ENCODE data around the gene CAMK2D. TPM values are rescaled to one million over a fixed set of nuclear protein-coding genes. Genes with fewer than 3 reads are reported as not detected.

Gene CAMK2D
- total RNA-seq, 1 donor from 2014 or later, result 19.7 TPM

DNA sequence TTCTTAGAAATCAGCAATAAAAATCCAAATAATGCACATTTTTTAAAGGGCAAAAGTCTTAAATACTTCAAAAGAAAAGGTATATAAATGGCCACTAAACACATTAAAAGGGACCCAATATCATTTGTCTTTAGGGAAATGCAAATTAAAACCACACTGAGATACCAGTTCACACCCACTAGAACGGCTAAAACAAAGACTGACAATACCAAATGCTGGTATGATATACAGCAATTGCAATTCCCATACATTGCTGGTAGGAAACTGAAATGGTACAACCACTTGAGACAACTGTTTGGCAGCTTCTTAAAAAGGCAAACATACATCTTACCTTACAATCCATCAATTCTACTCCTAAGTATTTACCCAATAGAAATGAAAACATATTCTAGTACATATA lies 33.7 kb downstream of the CAMK2D start:
- DNase-seq (ENCODE audit: low spot score), result no peak
- H3K4me1 Mint-ChIP-seq (ENCODE audit: unreplicated experiment), result no peaks in the 10 kb centered on the region
- TF ChIP-seq, protein P1, sequence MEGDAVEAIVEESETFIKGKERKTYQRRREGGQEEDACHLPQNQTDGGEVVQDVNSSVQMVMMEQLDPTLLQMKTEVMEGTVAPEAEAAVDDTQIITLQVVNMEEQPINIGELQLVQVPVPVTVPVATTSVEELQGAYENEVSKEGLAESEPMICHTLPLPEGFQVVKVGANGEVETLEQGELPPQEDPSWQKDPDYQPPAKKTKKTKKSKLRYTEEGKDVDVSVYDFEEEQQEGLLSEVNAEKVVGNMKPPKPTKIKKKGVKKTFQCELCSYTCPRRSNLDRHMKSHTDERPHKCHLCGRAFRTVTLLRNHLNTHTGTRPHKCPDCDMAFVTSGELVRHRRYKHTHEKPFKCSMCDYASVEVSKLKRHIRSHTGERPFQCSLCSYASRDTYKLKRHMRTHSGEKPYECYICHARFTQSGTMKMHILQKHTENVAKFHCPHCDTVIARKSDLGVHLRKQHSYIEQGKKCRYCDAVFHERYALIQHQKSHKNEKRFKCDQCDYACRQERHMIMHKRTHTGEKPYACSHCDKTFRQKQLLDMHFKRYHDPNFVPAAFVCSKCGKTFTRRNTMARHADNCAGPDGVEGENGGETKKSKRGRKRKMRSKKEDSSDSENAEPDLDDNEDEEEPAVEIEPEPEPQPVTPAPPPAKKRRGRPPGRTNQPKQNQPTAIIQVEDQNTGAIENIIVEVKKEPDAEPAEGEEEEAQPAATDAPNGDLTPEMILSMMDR (IDR thresholded peaks at IDR 0.05; ENCODE audit: unreplicated experiment), result no peak
- H3K4me3 Mint-ChIP-seq (ENCODE audit: unreplicated experiment), result no peak overlapping the region
- H3K27me3 Mint-ChIP-seq (ENCODE audit: unreplicated experiment), result no peaks in the 10 kb centered on the region
- no peaks in the 10 kb centered on the region for H3K9me3 Mint-ChIP-seq (ENCODE audit: unreplicated experiment)
- no peaks in the 10 kb centered on the region for H3K36me3 Mint-ChIP-seq (ENCODE audit: low read depth, unreplicated experiment)
- no peak overlapping the region for H3K27ac Mint-ChIP-seq (ENCODE audit: unreplicated experiment)

DNA sequence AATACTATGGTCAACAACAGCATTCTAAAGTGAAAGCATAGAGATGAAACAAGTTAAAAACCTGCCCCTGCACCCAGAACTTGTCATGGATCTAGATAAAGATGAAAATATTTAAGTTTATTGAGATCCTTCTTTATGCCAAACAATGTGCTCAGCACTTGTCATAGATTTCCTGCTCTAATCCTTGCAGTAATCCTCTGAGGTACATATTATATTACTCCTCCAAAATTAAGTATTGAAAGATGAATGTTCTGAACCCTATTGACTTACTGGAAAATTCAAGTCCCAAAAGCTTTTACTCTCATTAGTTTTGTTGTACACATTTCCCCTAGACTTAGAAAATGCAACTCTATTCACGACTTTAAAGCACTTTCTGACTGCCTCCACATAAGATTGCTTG lies 35.6 kb downstream of the CAMK2D start:
- H3K27ac Mint-ChIP-seq (ENCODE audit: unreplicated experiment), result no peak overlapping the region
- no peaks in the 10 kb centered on the region for H3K4me1 Mint-ChIP-seq (ENCODE audit: unreplicated experiment)
- DNase-seq (ENCODE audit: low spot score), result no peak

DNA sequence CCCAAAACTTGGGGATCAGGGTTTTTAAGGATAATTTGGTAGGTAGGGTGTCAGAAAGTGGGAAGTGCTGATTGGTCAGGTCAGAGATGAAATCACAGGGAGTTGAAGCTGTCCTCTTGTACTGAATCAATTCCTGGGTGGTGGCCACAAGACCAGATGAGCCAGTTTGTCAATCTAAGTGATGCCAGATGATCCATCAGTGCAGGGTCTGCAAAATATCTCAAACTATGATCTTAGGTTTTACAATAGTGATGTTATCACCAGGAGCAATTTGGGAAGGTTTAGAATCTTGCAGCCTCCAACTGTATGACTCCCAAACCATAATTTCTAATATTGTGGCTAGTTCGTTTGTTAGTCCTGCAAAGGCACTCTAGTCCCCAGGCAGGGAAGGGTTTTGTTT lies 43.3 kb downstream of the CAMK2D start:
- Mint-ChIP-seq H3K36me3 (ENCODE audit: low read depth, unreplicated experiment) (no peaks in the 10 kb centered on the region), H3K27me3 (ENCODE audit: unreplicated experiment) (no peaks in the 10 kb centered on the region), H3K4me3 (ENCODE audit: unreplicated experiment) (no peak overlapping the region), H3K27ac (ENCODE audit: unreplicated experiment) (no peak overlapping the region), H3K9me3 (ENCODE audit: unreplicated experiment) (no peaks in the 10 kb centered on the region), H3K4me1 (ENCODE audit: unreplicated experiment) (no peaks in the 10 kb centered on the region)
- TF ChIP-seq, protein P1 (IDR thresholded peaks at IDR 0.05; ENCODE audit: unreplicated experiment), result no peak
- no peak for DNase-seq (ENCODE audit: low spot score)

More for the DNA sequence above, 35.6 kb downstream of the CAMK2D start:
- Mint-ChIP-seq H3K9me3 (ENCODE audit: unreplicated experiment) (no peaks in the 10 kb centered on the region), H3K4me3 (ENCODE audit: unreplicated experiment) (no peak overlapping the region), H3K27me3 (ENCODE audit: unreplicated experiment) (no peaks in the 10 kb centered on the region), H3K36me3 (ENCODE audit: low read depth, unreplicated experiment) (no peaks in the 10 kb centered on the region)
- TF ChIP-seq, protein P1 (IDR thresholded peaks at IDR 0.05; ENCODE audit: unreplicated experiment), result no peak

DNA sequence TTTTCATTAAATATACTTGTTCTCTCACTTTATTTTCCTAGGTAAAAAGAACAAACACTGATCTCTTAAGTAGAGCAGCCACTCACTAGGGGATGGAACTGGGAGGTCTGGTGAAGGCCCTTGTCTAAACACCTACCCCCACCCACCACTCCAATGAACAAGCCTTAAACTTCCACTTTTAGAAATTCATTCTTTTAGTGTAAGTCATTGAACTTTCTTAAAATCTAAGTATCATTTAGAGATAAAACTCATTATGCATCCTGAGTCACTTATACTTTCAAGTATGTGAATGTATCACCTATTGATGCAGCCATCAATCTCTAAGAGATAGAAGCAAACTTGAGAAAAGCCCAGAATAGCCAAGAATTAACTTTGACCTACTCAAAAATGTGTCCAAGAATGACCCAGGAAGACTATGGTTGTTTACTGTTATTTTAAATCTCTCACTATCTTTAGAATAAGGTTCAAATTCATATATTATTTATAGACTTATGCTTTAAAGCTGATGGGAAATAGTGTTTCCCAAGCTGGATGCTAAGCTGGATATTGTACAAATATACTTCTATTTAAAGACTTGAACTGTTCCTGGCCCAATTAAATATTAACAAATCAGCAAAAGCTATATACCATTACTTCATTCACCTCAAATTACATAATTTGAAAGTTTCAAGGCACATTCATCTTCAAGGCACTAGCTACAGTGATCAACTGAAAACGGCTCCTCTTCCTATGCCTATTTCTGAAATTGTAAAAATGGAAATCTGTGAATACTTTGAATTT lies 49.5 kb downstream of the CAMK2D start:
- TF ChIP-seq, protein P1 (IDR thresholded peaks at IDR 0.05; ENCODE audit: unreplicated experiment), result no peak
- no peak for DNase-seq (ENCODE audit: low spot score)
- Mint-ChIP-seq H3K36me3 (ENCODE audit: low read depth, unreplicated experiment) (no peaks in the 10 kb centered on the region), H3K9me3 (ENCODE audit: unreplicated experiment) (no peaks in the 10 kb centered on the region), H3K4me1 (ENCODE audit: unreplicated experiment) (no peaks in the 10 kb centered on the region), H3K27ac (ENCODE audit: unreplicated experiment) (no peak overlapping the region), H3K4me3 (ENCODE audit: unreplicated experiment) (no peak overlapping the region), H3K27me3 (ENCODE audit: unreplicated experiment) (no peaks in the 10 kb centered on the region)

DNA sequence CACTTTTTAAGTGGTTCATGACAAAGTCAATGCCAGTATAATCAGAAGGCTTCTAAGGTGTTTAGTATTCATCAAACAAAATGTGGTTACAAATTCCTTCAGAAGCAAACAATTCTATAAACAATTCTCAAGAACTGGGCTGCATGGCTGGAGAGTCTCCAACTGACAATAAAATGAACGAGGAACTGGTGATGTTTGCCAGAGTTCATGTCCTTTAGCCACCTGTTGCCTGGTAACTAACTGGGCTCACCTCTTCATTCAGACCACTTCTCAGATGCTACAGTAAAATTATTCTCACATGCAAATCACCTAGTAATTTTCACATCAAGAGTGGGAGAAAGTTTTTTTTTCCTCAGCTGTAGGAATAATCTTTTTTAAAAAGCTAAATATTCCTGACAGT lies 53.3 kb downstream of the CAMK2D start:
- Mint-ChIP-seq H3K4me3 (ENCODE audit: unreplicated experiment) (no peak overlapping the region), H3K4me1 (ENCODE audit: unreplicated experiment) (no peaks in the 10 kb centered on the region), H3K9me3 (ENCODE audit: unreplicated experiment) (no peaks in the 10 kb centered on the region), H3K36me3 (ENCODE audit: low read depth, unreplicated experiment) (no peaks in the 10 kb centered on the region), H3K27me3 (ENCODE audit: unreplicated experiment) (no peaks in the 10 kb centered on the region), H3K27ac (ENCODE audit: unreplicated experiment) (no peak overlapping the region)
- TF ChIP-seq, protein P1 (IDR thresholded peaks at IDR 0.05; ENCODE audit: unreplicated experiment), result no peak
- DNase-seq (ENCODE audit: low spot score), result no peak

Measured in endothelial cell (in vitro differentiated cells).